ENCODE results near the gene KLHDC3.

The KLHDC3 gene

DNA sequence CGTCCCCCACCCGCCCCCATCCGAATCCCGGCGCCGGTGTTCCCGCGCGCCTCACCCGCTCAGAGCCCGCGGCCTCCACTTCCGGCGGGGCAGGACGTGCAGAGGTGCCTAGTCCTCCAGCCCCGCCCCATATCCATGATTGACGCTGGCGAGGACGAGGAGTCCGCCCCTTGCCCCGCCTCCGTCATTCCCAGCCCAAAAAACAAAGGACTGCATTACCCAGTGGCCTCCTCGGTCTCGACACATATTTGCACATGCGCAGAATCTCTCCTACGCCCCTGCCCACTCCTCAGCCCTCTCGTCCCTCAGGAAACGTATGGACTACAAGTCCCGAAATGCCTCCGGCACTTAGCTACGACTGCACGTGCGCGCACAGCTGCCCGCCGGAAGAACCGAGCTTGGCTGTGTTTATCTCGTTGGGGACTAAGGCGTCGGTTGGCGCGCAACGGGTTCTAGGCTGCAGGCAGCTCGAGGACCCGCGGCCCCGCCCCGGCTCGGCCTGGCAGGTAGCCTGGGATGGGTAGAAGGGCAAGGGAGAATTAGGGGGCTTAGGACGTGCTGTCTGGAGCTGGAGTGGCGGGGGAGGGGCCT lies at the start of gene KLHDC3, which contains the start of gene MEA1:
TSS of gene KLHDC3 (plus strand) at position 407 of the 591 bp plus-strand sequence. CDS start 2,944 bp downstream, outside the sequence.
TSS of gene MEA1 (minus strand) at position 104 of the 591 bp plus-strand sequence. CDS start 133 bp downstream, outside the sequence.
- DNase-seq (ENCODE audit: low read depth in 2 of 2) = peak; percentile 98 to 99

GRCh38 chr6:42966571-42966970 lies 47.5 kb upstream of the KLHDC3 start:
- DNase-seq (ENCODE audit: low read depth in 2 of 2) = no peak

DNA sequence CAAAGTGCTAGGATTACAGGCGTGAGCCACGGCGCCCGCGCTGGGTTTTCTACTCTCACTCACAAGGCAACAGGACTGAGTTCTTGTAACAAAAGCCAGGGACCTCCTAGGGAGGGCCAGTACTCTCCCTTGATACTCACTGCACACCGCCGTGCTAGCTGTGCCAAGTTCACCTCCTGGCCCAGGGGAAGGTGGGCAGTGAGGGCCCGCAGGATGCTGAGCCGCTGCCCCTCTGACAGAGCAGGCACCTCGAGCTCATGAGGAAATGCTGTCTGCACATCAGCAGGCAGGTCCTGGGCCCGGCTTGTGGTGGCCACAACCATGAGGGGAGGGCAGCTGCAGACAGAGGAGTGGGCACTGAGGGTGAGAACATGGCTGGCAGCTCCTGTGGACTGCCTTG lies 46.8 kb upstream of the KLHDC3 start:
- DNase-seq (ENCODE audit: low read depth in 2 of 2) = no peak

DNA sequence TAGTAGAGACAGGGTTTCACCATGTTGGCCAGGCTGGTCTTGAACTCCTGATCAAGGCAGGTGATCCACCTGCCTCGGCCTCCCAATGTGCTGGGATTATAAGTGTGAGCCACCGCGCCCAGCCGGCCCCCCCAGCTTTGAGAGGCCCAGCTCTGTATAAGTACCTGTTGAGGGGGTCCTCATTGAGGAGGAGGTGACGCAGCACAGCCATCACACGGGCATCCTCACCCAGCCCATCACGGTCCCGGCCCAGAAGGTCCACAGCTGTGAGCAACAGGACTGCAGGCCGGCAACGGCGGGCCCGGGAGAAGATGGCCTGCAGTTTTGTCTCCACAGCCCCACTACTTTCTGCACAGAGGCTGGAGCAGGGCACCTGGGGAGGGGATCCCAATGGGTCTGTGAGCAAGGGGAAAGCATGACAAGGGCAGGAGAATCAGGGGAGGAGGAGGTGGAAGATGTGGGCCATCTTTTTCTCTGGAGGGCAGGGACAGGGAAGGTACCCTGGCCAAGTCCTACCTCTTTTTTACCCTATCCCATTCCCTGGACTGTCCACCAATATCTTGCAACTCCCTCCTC lies 45.8 kb upstream of the KLHDC3 start:
- no peak for DNase-seq (ENCODE audit: low read depth in 2 of 2)

DNA sequence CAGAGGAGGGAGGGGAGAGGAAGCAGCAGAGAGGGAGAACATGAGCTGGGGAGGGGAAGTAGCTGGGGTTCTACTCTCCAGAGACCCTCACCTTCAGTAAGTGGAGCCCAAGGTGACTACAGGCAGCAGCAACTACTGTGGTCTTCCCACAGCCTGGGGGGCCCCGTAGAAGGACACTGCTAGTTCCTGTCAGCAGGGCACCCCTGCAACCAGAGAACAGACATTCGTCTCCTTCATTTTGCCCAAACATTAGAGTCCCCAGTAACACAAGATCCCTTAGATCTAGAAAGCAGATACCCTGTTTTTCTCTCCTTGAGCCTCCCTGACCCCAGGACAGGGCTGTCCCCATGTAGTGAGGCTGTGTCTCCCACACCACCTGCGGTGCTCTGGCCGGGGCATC lies 45.3 kb upstream of the KLHDC3 start:
- no peak for DNase-seq (ENCODE audit: low read depth in 2 of 2)

DNA sequence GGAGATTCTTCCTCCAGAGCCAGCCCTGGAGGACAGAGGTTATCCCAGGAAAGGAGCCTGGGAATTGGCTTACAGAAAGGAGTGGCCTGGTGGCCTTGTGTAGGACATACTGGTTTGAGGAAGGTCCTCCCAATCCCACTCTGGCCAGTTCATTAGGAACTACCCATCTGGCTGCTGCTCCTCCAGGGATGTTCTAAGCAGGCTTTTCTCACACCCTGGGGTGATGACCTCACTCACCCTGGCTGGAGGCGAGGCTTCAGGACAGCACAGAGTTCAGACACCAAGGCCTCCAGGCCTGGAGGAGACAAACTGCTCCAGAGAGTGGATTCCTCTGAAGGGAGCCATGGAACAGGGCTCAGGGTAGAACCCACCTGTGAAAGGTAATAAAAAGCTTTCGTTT lies 44.6 kb upstream of the KLHDC3 start:
- DNase-seq (ENCODE audit: low read depth in 2 of 2) = no peak

DNA sequence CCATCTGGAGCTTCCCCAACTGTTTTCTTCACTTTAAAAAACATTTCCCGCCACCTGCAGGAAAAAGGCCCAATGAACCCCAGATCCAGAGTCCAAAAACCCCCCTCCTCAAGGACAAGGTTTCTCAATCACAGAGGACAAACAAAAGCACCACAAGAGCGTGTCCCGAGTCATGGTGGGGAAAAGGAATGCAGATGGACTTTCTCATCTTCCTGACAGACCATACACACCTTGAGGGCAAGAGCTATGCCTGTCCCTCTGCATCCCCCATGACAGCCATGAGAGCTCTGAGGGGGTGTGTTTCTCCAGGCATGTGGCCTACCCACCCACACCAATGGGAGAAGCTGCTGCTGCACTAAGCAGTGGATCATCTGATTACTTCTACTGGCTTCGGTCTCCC lies 44.1 kb upstream of the KLHDC3 start:
- no peak for DNase-seq (ENCODE audit: low read depth in 2 of 2)

DNA sequence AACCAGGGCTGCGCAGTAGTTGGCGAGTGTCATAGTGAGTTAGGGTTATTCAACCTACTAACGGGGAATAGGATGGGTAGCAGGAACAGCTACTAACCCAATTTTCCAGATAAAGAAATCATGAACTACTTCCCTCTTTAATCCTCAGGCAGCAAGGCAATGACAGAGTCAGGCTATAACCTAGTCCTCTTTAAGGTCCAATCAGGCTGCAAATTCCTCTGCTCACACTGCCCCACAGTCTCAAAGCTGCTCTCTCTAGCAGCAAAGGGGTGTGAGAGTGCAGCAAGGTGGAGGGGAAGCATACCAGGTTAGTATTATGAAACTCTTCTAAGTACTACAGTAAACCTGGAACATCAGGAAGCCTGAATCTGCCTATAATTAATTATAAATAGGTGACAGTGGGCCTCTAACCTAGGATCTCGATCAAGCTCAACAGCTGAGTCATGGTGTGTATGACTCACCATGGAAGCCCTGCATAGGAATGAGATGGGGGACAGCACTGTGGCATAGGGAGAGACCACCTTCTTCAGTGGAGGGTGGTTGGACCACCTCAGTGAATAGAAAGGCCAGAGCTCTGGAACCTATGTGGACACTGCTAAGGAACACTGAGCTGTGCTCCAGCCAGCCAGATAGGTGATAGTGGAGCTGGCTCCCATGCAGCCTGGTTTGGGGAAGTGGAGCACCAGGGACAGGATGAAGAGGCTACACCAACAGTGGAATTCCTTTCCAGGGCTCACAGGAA lies 43.0 kb upstream of the KLHDC3 start:
- DNase-seq (ENCODE audit: low read depth in 2 of 2) = no peak

- DNase-seq (ENCODE audit: low read depth in 2 of 2) = no peak
Observed at GRCh38 chr6:42971746-42972327, 42.2 kb upstream of the KLHDC3 start.

DNA sequence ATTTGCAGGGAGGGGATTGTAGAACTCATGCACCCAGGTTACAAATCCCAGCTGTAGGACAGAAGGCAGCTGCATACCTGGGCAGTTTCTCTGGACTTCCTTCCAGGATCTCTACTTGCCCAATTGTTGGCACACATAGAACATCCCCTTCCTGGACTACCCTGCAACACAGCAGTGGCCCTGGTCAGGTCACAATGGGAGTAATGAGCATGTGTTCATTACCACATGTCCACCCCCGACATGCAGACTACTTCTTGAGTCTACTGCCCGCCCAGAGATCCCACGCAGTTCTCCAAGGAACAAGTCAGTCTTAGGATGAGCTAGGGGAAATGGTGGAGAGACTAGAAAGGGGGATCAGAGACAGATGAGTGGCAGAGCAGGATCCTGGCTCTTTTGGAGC lies 40.1 kb upstream of the KLHDC3 start:
- no peak for DNase-seq (ENCODE audit: low read depth in 2 of 2)

- no peak for DNase-seq (ENCODE audit: low read depth in 2 of 2)
Observed at GRCh38 chr6:42974919-42975505, 39.0 kb upstream of the KLHDC3 start.

GRCh38 chr6:42978487-42978838 lies 35.6 kb upstream of the KLHDC3 start:
- no peak for DNase-seq (ENCODE audit: low read depth in 2 of 2)

- DNase-seq (ENCODE audit: low read depth in 2 of 2) = peak; percentile 91 to 94
Observed at GRCh38 chr6:42978839-42979522, 35.1 kb upstream of the KLHDC3 start, which contains the start of gene PEX6. PEX6 (minus strand) TSS chr6:42979181; CDS start chr6:42979150, 31 bp downstream.

DNA sequence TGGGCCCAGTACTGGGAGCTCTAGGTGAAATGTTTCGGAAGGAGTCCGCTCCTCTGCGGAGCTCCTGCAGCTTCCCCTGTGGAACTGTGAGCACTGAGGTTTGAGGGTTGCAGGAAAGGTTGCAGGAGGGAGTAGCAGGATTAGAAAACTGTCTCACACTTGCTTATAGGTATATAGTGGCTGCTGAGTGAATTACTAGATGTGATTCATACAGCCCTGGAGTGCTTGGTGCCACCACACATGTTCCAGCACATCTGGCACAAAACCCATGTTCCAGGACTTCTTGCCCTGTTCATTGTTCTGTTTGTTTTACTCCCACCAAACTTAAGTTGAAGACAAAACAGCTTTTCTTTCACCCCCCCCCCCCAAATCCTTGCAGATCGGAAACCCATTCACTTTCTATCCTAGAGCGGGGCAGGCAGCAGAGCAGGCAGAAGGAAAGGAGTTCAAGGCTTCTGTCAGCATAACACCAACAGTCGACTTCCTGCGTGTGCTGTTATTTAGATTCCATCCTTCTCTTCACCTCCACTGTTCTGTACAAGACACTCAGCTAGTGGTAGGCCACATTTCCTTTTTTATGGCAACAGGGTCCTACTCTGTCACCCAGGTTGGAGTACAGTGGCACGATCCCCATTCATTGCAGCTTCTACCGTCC lies 34.4 kb upstream of the KLHDC3 start:
- no peak for DNase-seq (ENCODE audit: low read depth in 2 of 2)

GRCh38 chr6:42981836-42982235 lies 32.2 kb upstream of the KLHDC3 start:
- no peak for DNase-seq (ENCODE audit: low read depth in 2 of 2)

- peak; percentile 96 to 97 for DNase-seq (ENCODE audit: low read depth in 2 of 2)
Observed at GRCh38 chr6:42984001-42984923, 29.8 kb upstream of the KLHDC3 start, which contains the start of gene PPP2R5D. PPP2R5D (plus strand) TSS chr6:42984570; CDS start chr6:42984678, 108 bp downstream.

GRCh38 chr6:42984924-42985475 lies 29.0 kb upstream of the KLHDC3 start:
- no peak for DNase-seq (ENCODE audit: low read depth in 2 of 2)

- DNase-seq (ENCODE audit: low read depth in 2 of 2) = no peak
Observed at GRCh38 chr6:42987533-42988451, 26.3 kb upstream of the KLHDC3 start.

Measured in stimulated activated CD4-positive, alpha-beta T cell treated with anti-CD3 and anti-CD28 coated beads, Interleukin-15, amount 100 ng/mL, for 48 hours (primary cell).